Measurements from ENCODE around the gene SH2B3. TPM values are rescaled to one million over a fixed set of nuclear protein-coding genes. Genes with fewer than 3 reads are reported as not detected.

SH2B3 gene
- total RNA-seq, 1 donor from 2014 or later: 2.8 TPM

DNA sequence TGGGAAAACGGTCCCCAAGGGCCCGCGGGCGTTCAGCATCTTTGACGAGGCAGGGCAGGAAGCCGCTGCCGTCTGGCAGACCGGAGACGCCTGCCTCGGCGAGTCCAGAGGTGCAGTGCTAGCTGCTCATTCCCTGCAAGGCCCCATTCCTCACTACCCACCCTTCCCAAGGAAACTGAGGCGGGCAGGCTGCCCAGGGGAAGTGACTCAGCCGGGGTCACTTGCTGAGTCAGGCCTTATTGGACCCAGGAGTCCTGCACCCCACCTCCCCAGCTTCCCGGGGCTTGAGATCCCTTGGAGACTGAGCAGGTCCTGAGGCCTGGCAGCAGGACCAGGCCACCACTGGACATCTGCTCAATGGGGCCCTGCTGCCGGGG lies 3.7 kb downstream of the SH2B3 start:
- Histone ChIP-seq H3K9ac (no peak overlapping the region), H3K4me1 (peaks cover 33% of the 10 kb centered on the region), H3K36me3 (no peaks in the 10 kb centered on the region), H3K27ac (no peak overlapping the region), H3K4me2 (no peak overlapping the region), H4K20me1 (ENCODE audit: low read depth) (peaks cover 20% of the 10 kb centered on the region), H3K27me3 (peaks cover 23% of the 10 kb centered on the region), H3K4me3 (no peak overlapping the region), H3K9me3 (ENCODE audit: low read depth) (no peaks in the 10 kb centered on the region), H3F3A (ENCODE audit: low read depth) (peaks cover 33% of the 10 kb centered on the region), H3K79me2 (ENCODE audit: low read depth) (peaks cover 11% of the 10 kb centered on the region), H2AFZ (replicated peaks) (no peak overlapping the region)
- DNase-seq (ENCODE audit: low spot score): no peak
- Mint-ChIP-seq H3K4me1 (peaks cover 49% of the 10 kb centered on the region), H3K4me3 (no peak overlapping the region), H3K9me3 (no peaks in the 10 kb centered on the region), H3K36me3 (no peaks in the 10 kb centered on the region), H3K27me3 (ENCODE audit: insufficient read depth, low read depth) (peaks cover 4% of the 10 kb centered on the region), H3K27ac (no peak overlapping the region)
- no peak for TF ChIP-seq EZH2 (IDR thresholded peaks at IDR 0.05)
- TF ChIP-seq, protein P1, sequence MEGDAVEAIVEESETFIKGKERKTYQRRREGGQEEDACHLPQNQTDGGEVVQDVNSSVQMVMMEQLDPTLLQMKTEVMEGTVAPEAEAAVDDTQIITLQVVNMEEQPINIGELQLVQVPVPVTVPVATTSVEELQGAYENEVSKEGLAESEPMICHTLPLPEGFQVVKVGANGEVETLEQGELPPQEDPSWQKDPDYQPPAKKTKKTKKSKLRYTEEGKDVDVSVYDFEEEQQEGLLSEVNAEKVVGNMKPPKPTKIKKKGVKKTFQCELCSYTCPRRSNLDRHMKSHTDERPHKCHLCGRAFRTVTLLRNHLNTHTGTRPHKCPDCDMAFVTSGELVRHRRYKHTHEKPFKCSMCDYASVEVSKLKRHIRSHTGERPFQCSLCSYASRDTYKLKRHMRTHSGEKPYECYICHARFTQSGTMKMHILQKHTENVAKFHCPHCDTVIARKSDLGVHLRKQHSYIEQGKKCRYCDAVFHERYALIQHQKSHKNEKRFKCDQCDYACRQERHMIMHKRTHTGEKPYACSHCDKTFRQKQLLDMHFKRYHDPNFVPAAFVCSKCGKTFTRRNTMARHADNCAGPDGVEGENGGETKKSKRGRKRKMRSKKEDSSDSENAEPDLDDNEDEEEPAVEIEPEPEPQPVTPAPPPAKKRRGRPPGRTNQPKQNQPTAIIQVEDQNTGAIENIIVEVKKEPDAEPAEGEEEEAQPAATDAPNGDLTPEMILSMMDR (IDR thresholded peaks at IDR 0.05): no peak
- no peak for TF ChIP-seq EZH2phosphoT487 (IDR thresholded peaks at IDR 0.05)

DNA sequence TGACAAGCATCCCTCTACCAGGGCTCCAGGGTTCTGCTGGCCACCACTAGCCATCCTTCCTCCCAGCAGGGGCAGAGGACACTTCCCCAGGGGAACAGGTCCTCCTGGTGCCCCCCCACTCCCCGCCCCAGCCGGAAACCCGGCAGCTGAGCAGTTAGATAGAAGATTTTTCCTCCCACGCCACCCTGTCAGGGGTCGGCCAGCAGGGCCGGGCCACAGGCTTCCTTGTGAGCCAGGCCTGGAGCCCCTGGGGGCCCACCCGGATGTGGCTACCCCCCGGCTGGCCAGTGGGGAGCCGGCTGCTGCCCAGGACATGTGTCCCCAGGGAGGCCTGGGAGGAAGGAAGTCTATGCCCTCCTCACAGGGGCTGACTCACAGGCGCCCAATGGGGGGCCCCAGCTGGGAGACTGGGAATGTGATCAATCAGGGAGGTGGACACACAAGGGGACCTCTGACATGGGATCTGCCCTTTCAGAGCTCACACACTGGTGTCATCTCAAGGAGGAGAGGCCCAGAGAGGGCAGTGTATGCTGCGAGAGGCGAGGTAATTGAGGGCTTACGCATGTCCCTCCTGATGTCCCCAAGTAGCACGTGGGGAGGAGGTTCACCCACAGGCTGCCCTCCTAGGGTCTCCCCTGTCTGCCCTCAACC lies 4.2 kb downstream of the SH2B3 start:
- no peak overlapping the region for H3K4me3 ChIP-seq
- no peak overlapping the region for H3K27ac Mint-ChIP-seq

DNA sequence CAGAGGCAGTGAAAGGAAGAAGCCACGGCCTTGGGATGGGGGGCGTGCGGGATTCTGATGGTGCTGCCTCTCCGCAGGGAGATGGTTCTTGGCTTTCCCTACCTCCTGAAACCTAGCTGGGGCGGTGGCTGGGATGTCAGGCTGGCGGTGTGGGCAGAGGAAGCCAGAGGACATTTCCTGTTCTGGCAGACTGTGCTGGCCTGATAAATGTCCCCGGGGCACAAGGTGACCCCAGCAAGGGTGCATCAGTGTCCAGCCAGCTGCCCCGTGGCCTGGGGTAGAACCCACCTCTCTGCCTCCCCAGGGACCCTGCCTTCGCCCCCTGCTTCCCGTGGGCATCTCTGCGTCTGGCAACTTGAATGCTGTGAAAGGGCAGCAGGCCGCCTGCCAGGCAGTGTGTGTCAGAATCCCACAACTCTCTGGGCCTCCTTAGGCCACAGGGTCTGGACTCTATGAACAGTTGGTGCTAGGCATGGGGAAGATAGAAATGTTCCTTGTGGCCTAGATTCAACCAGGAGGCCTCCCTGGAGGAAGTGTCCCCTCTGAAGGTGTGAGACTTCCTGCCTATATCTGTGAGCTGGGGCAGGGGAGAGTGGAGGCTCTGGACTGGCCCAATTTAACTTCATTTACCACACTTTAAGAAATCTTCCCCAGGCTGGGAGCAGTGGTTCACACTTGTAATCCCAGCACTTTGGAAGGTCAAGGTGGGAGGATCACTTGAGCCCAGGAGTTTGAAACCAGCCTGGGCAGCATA lies 4.9 kb downstream of the SH2B3 start:
- Histone ChIP-seq H3K79me2 (ENCODE audit: low read depth) (peaks cover 17% of the 10 kb centered on the region), H3K27ac (no peak overlapping the region), H2AFZ (replicated peaks) (no peak overlapping the region), H3F3A (ENCODE audit: low read depth) (peaks cover 28% of the 10 kb centered on the region), H3K4me2 (no peak overlapping the region), H4K20me1 (ENCODE audit: low read depth) (peaks cover 20% of the 10 kb centered on the region), H3K9ac (no peak overlapping the region), H3K36me3 (no peaks in the 10 kb centered on the region), H3K4me3 (no peak overlapping the region), H3K27me3 (peaks cover 14% of the 10 kb centered on the region), H3K9me3 (ENCODE audit: low read depth) (no peaks in the 10 kb centered on the region), H3K4me1 (peaks cover 33% of the 10 kb centered on the region)
- Mint-ChIP-seq H3K27ac (no peak overlapping the region), H3K9me3 (no peaks in the 10 kb centered on the region), H3K4me3 (no peak overlapping the region), H3K4me1 (peaks cover 49% of the 10 kb centered on the region), H3K36me3 (no peaks in the 10 kb centered on the region), H3K27me3 (ENCODE audit: insufficient read depth, low read depth) (peaks cover 4% of the 10 kb centered on the region)
- no peak for DNase-seq (ENCODE audit: low spot score)
- no peak for TF ChIP-seq EZH2 (IDR thresholded peaks at IDR 0.05)
- no peak for TF ChIP-seq EZH2phosphoT487 (IDR thresholded peaks at IDR 0.05)
- TF ChIP-seq, protein P1 (IDR thresholded peaks at IDR 0.05): no peak

More for the DNA sequence above, 4.2 kb downstream of the SH2B3 start:
- TF ChIP-seq, protein P1 (IDR thresholded peaks at IDR 0.05): no peak
- TF ChIP-seq EZH2 (IDR thresholded peaks at IDR 0.05) (no peak), EZH2phosphoT487 (IDR thresholded peaks at IDR 0.05) (no peak)
- no peaks in the 10 kb centered on the region for H3K36me3 ChIP-seq
- H3K4me3 Mint-ChIP-seq: no peak overlapping the region
- no peaks in the 10 kb centered on the region for H3K36me3 Mint-ChIP-seq
- H2AFZ ChIP-seq (replicated peaks): no peak overlapping the region
- H4K20me1 ChIP-seq (ENCODE audit: low read depth): peaks cover 20% of the 10 kb centered on the region
- peaks cover 45% of the 10 kb centered on the region for H3K4me1 Mint-ChIP-seq
- H3K9ac ChIP-seq: no peak overlapping the region
- no peaks in the 10 kb centered on the region for H3K9me3 ChIP-seq (ENCODE audit: low read depth)
- no peaks in the 10 kb centered on the region for H3K9me3 Mint-ChIP-seq
- H3K4me2 ChIP-seq: no peak overlapping the region
- peaks cover 4% of the 10 kb centered on the region for H3K27me3 Mint-ChIP-seq (ENCODE audit: insufficient read depth, low read depth)
- peaks cover 33% of the 10 kb centered on the region for H3K4me1 ChIP-seq
- peaks cover 16% of the 10 kb centered on the region for H3K79me2 ChIP-seq (ENCODE audit: low read depth)
- peaks cover 28% of the 10 kb centered on the region for H3F3A ChIP-seq (ENCODE audit: low read depth)
- no peak overlapping the region for H3K27ac ChIP-seq
- DNase-seq (ENCODE audit: low spot score): peak; percentile 35
- H3K27me3 ChIP-seq: peaks cover 17% of the 10 kb centered on the region
